HG03520 (cell line): ENCODE data around the gene EPOP.

Source experiments
- ATAC-seq: cut with Tn5 transposase; IDR thresholded peaks from one replicate; pipeline ENCODE4 v1.9.1; 2021; ENCODE audit warnings: mild to moderate bottlenecking, moderate library complexity; ENCODE audit not compliant: unreplicated experiment

Gene EPOP

GRCh38 chr17:38674749-38675615 is at the start of gene EPOP:
Gene EPOP, minus strand, starts transcription at chr17:38674957. Its CDS starts 462 bp downstream, at chr17:38674495.
- ATAC-seq: peak; percentile 60

- no peak for ATAC-seq
These were observed 47.0 kb upstream of the EPOP start for GRCh38 chr17:38721802-38722201.

GRCh38 chr17:38720941-38721340 is 46.2 kb upstream of the EPOP start:
- no peak for ATAC-seq

- no peak for ATAC-seq
These were observed 45.3 kb upstream of the EPOP start for GRCh38 chr17:38719943-38720641.

GRCh38 chr17:38719289-38719942 is 44.7 kb upstream of the EPOP start:
- ATAC-seq: no peak

- no peak for ATAC-seq
These were observed 42.5 kb upstream of the EPOP start for GRCh38 chr17:38717139-38717745.

- ATAC-seq: no peak
These were observed 41.7 kb upstream of the EPOP start for GRCh38 chr17:38716368-38717005.

- no peak for ATAC-seq
These were observed 40.6 kb upstream of the EPOP start for GRCh38 chr17:38715216-38715943.

GRCh38 chr17:38713456-38714075 is 38.8 kb upstream of the EPOP start:
- ATAC-seq: no peak

GRCh38 chr17:38712593-38712992 is 37.8 kb upstream of the EPOP start:
- no peak for ATAC-seq

- ATAC-seq: no peak
These were observed 37.2 kb upstream of the EPOP start for GRCh38 chr17:38711792-38712571.

- no peak for ATAC-seq
These were observed 36.2 kb upstream of the EPOP start for GRCh38 chr17:38710985-38711384.

GRCh38 chr17:38710604-38710962 is 35.8 kb upstream of the EPOP start:
- no peak for ATAC-seq

- no peak for ATAC-seq
These were observed 35.3 kb upstream of the EPOP start for GRCh38 chr17:38709864-38710603.

GRCh38 chr17:38709104-38709820 is 34.5 kb upstream of the EPOP start:
- ATAC-seq: no peak

GRCh38 chr17:38707678-38708351 is 33.1 kb upstream of the EPOP start:
- no peak for ATAC-seq
